Activated naive CD8-positive, alpha-beta T cell treated with anti-CD3 and anti-CD28 coated beads for 36 hours (primary cell): ENCODE results near the gene DLAT. TPM values are rescaled to one million over a fixed set of nuclear protein-coding genes. Genes with fewer than 3 reads are reported as not detected.
A peak's percentile ranks its signal among the peaks of the same experiment; 100 is the strongest.

Experiments
- DNase-seq: peaks from one replicate; pipeline ENCODE4 v3.0.0; 2021
- H3K27ac Mint-ChIP-seq: one replicate; pipeline ENCODE4 v1.8.0; 2022; ENCODE audit warnings: mild to moderate bottlenecking, moderate library complexity, mixed read lengths
- H3K27me3 Mint-ChIP-seq: one replicate; pipeline ENCODE4 v1.8.0; 2022; ENCODE audit warnings: mild to moderate bottlenecking, mixed read lengths
- H3K36me3 Mint-ChIP-seq: one replicate; pipeline ENCODE4 v1.8.0; 2021; ENCODE audit warnings: mild to moderate bottlenecking, mixed read lengths
- H3K4me1 Mint-ChIP-seq: one replicate; pipeline ENCODE4 v1.8.0; 2021; ENCODE audit warnings: mixed read lengths
- H3K4me3 Mint-ChIP-seq: one replicate; pipeline ENCODE4 v1.8.0; 2022; ENCODE audit warnings: mild to moderate bottlenecking, moderate library complexity, mixed read lengths
- H3K9me3 Mint-ChIP-seq: one replicate; pipeline ENCODE4 v1.8.0; 2022; ENCODE audit warnings: mixed read lengths
- total RNA-seq, 2 experiments: library from RNA; stranded (reverse); gene quantifications; one replicate each; pipeline ENCODE4 v1.2.3, GENCODE V29; 2021

The DLAT gene
- total RNA-seq = 10 to 100 TPM; 71.7 to 76.2 TPM

GRCh38 chr11:112024773-112025678 is at the start of gene DLAT:
Gene DLAT (plus strand): TSS chr11:112025408. CDS start chr11:112025473, 65 bp downstream.
- DNase-seq = peak; percentile 87
- H3K36me3 Mint-ChIP-seq = peaks cover 37% of the 10 kb centered on the region
- peak within 1 kb of the TSS; percentile 98 for H3K4me3 Mint-ChIP-seq
- peaks cover 18% of the 10 kb centered on the region for H3K4me1 Mint-ChIP-seq
- H3K27me3 Mint-ChIP-seq = no peaks in the 10 kb centered on the region
- H3K9me3 Mint-ChIP-seq = no peaks in the 10 kb centered on the region
- peak within 1 kb of the TSS; percentile 99 for H3K27ac Mint-ChIP-seq

GRCh38 chr11:111976119-111976766 is 49.0 kb upstream of the DLAT start:
- peaks cover 4% of the 10 kb centered on the region for H3K4me1 Mint-ChIP-seq
- H3K27me3 Mint-ChIP-seq = peaks cover 31% of the 10 kb centered on the region
- H3K36me3 Mint-ChIP-seq = no peaks in the 10 kb centered on the region
- no peak overlapping the region for H3K4me3 Mint-ChIP-seq
- no peak overlapping the region for H3K27ac Mint-ChIP-seq
- DNase-seq = no peak
- H3K9me3 Mint-ChIP-seq = no peaks in the 10 kb centered on the region

GRCh38 chr11:111976767-111977145 is 48.5 kb upstream of the DLAT start:
- Mint-ChIP-seq H3K27me3 (peaks cover 31% of the 10 kb centered on the region), H3K27ac (no peak overlapping the region), H3K9me3 (no peaks in the 10 kb centered on the region), H3K4me3 (peak overlapping the region; percentile 20), H3K4me1 (peaks cover 5% of the 10 kb centered on the region), H3K36me3 (no peaks in the 10 kb centered on the region)
- no peak for DNase-seq

- H3K27me3 Mint-ChIP-seq = peaks cover 31% of the 10 kb centered on the region
- H3K4me1 Mint-ChIP-seq = peaks cover 9% of the 10 kb centered on the region
- H3K4me3 Mint-ChIP-seq = peak overlapping the region; percentile 60
- H3K27ac Mint-ChIP-seq = no peak overlapping the region
- H3K36me3 Mint-ChIP-seq = peaks cover 2% of the 10 kb centered on the region
- H3K9me3 Mint-ChIP-seq = no peaks in the 10 kb centered on the region
- DNase-seq = peak; percentile 29
Observed at GRCh38 chr11:111977146-111978027, 47.8 kb upstream of the DLAT start.

GRCh38 chr11:111978028-111978771 is 47.0 kb upstream of the DLAT start:
- Mint-ChIP-seq H3K36me3 (peaks cover 2% of the 10 kb centered on the region), H3K27me3 (peaks cover 31% of the 10 kb centered on the region), H3K4me1 (peaks cover 9% of the 10 kb centered on the region), H3K9me3 (no peaks in the 10 kb centered on the region), H3K4me3 (peak overlapping the region; percentile 60), H3K27ac (no peak overlapping the region)
- DNase-seq = no peak

GRCh38 chr11:111980062-111980461 is 45.1 kb upstream of the DLAT start:
- H3K9me3 Mint-ChIP-seq = no peaks in the 10 kb centered on the region
- H3K27me3 Mint-ChIP-seq = peaks cover 31% of the 10 kb centered on the region
- no peak overlapping the region for H3K27ac Mint-ChIP-seq
- peaks cover 9% of the 10 kb centered on the region for H3K4me1 Mint-ChIP-seq
- DNase-seq = no peak
- peaks cover 2% of the 10 kb centered on the region for H3K36me3 Mint-ChIP-seq
- no peak overlapping the region for H3K4me3 Mint-ChIP-seq

- H3K27me3 Mint-ChIP-seq = peaks cover 31% of the 10 kb centered on the region
- H3K9me3 Mint-ChIP-seq = no peaks in the 10 kb centered on the region
- DNase-seq = no peak
- H3K4me1 Mint-ChIP-seq = peaks cover 9% of the 10 kb centered on the region
- no peak overlapping the region for H3K4me3 Mint-ChIP-seq
- peaks cover 7% of the 10 kb centered on the region for H3K36me3 Mint-ChIP-seq
- H3K27ac Mint-ChIP-seq = no peak overlapping the region
Observed at GRCh38 chr11:111981270-111981669, 43.9 kb upstream of the DLAT start.

- Mint-ChIP-seq H3K4me3 (no peak overlapping the region), H3K9me3 (no peaks in the 10 kb centered on the region), H3K27ac (no peak overlapping the region), H3K36me3 (peaks cover 7% of the 10 kb centered on the region), H3K4me1 (peaks cover 9% of the 10 kb centered on the region), H3K27me3 (peaks cover 26% of the 10 kb centered on the region)
- DNase-seq = peak; percentile 42
Observed at GRCh38 chr11:111982019-111982464, 43.2 kb upstream of the DLAT start.

- H3K9me3 Mint-ChIP-seq = no peaks in the 10 kb centered on the region
- no peak overlapping the region for H3K4me3 Mint-ChIP-seq
- peaks cover 9% of the 10 kb centered on the region for H3K4me1 Mint-ChIP-seq
- no peak overlapping the region for H3K27ac Mint-ChIP-seq
- DNase-seq = no peak
- peaks cover 7% of the 10 kb centered on the region for H3K36me3 Mint-ChIP-seq
- peaks cover 23% of the 10 kb centered on the region for H3K27me3 Mint-ChIP-seq
Observed at GRCh38 chr11:111982541-111983186, 42.5 kb upstream of the DLAT start.

- H3K9me3 Mint-ChIP-seq = no peaks in the 10 kb centered on the region
- peaks cover 5% of the 10 kb centered on the region for H3K4me1 Mint-ChIP-seq
- no peak overlapping the region for H3K4me3 Mint-ChIP-seq
- peaks cover 16% of the 10 kb centered on the region for H3K27me3 Mint-ChIP-seq
- no peak for DNase-seq
- H3K36me3 Mint-ChIP-seq = peaks cover 7% of the 10 kb centered on the region
- no peak overlapping the region for H3K27ac Mint-ChIP-seq
Observed at GRCh38 chr11:111983187-111983986, 41.8 kb upstream of the DLAT start.

GRCh38 chr11:111986589-111986988 is 38.6 kb upstream of the DLAT start:
- H3K4me3 Mint-ChIP-seq = no peak overlapping the region
- peaks cover 17% of the 10 kb centered on the region for H3K36me3 Mint-ChIP-seq

GRCh38 chr11:111990381-111990780 is 34.8 kb upstream of the DLAT start:
- DNase-seq = no peak
- Mint-ChIP-seq H3K9me3 (no peaks in the 10 kb centered on the region), H3K36me3 (peaks cover 14% of the 10 kb centered on the region), H3K4me3 (no peak overlapping the region), H3K27ac (no peak overlapping the region), H3K27me3 (no peaks in the 10 kb centered on the region), H3K4me1 (no peaks in the 10 kb centered on the region)

More at GRCh38 chr11:111986589-111986988, 38.6 kb upstream of the DLAT start:
- no peak for DNase-seq
- H3K27me3 Mint-ChIP-seq = no peaks in the 10 kb centered on the region
- H3K4me1 Mint-ChIP-seq = peaks cover 5% of the 10 kb centered on the region
- no peak overlapping the region for H3K27ac Mint-ChIP-seq
- no peaks in the 10 kb centered on the region for H3K9me3 Mint-ChIP-seq

GRCh38 chr11:111992206-111992855 is 32.9 kb upstream of the DLAT start:
- Mint-ChIP-seq H3K27me3 (no peaks in the 10 kb centered on the region), H3K4me3 (no peak overlapping the region), H3K9me3 (no peaks in the 10 kb centered on the region), H3K4me1 (no peaks in the 10 kb centered on the region), H3K36me3 (peaks cover 10% of the 10 kb centered on the region), H3K27ac (no peak overlapping the region)
- no peak for DNase-seq
